Kidney epithelial cell (primary cell): ENCODE measurements around the gene SIRPD. TPM values are rescaled to one million over a fixed set of nuclear protein-coding genes. Genes with fewer than 3 reads are reported as not detected.

Experiments used
- DNase-seq: peaks from one replicate; pipeline ENCODE4 v3.0.0-alpha.2; 2010; ENCODE audit warnings: low read depth
- H3K27me3 ChIP-seq: 2 replicates; pipeline ENCODE4 v1.6.0; 2011; ENCODE audit warnings: low read length; ENCODE audit not compliant: control insufficient read depth, insufficient read depth
- H3K36me3 ChIP-seq: 2 replicates; pipeline ENCODE4 v1.5.1; 2011; ENCODE audit warnings: low read length; ENCODE audit not compliant: control insufficient read depth, insufficient read depth
- H3K4me3 ChIP-seq: 2 replicates; pipeline ENCODE4 v1.5.1; 2011; ENCODE audit warnings: low read depth, mild to moderate bottlenecking, control low read depth, low read length
- CTCF ChIP-seq: IDR thresholded peaks from 2 replicates; pipeline ENCODE4 v1.5.1; 2011; ENCODE audit warnings: mild to moderate bottlenecking, moderate library complexity, low read length, control low read depth, inconsistent platforms; ENCODE audit not compliant: insufficient read depth, poor library complexity, severe bottlenecking
- total RNA-seq: library from RNA; depleted of rRNA; stranded (reverse); fragments of >200 nt; gene quantifications from 2 replicates; pipeline ENCODE4 v1.2.3, GENCODE V29; 2015

SIRPD gene
- total RNA-seq, 1 donor from 2014 or later: not detected

GRCh38 chr20:1536893-1537730 lies 20.4 kb downstream of the SIRPD start:
- no peak for DNase-seq
- TF ChIP-seq CTCF: no peak
- Histone ChIP-seq H3K36me3 (no peaks in the 10 kb centered on the region), H3K27me3 (no peaks in the 10 kb centered on the region), H3K4me3 (no peak overlapping the region)

GRCh38 chr20:1535420-1536175 lies 21.9 kb downstream of the SIRPD start:
- no peak for TF ChIP-seq CTCF
- no peaks in the 10 kb centered on the region for H3K36me3 ChIP-seq
- H3K4me3 ChIP-seq: no peak overlapping the region
- DNase-seq: no peak
- no peaks in the 10 kb centered on the region for H3K27me3 ChIP-seq

GRCh38 chr20:1534526-1534925 lies 23.0 kb downstream of the SIRPD start:
- H3K36me3 ChIP-seq: no peaks in the 10 kb centered on the region
- no peak for DNase-seq
- H3K4me3 ChIP-seq: no peak overlapping the region
- TF ChIP-seq CTCF: no peak
- no peaks in the 10 kb centered on the region for H3K27me3 ChIP-seq

- no peak overlapping the region for H3K4me3 ChIP-seq
- no peak for TF ChIP-seq CTCF
- no peak for DNase-seq
- H3K27me3 ChIP-seq: no peaks in the 10 kb centered on the region
- H3K36me3 ChIP-seq: no peaks in the 10 kb centered on the region
Observed at GRCh38 chr20:1533059-1533458, 24.4 kb downstream of the SIRPD start.

GRCh38 chr20:1528811-1529210 lies 28.7 kb downstream of the SIRPD start:
- H3K27me3 ChIP-seq: no peaks in the 10 kb centered on the region
- no peak for DNase-seq
- H3K36me3 ChIP-seq: no peaks in the 10 kb centered on the region
- no peak overlapping the region for H3K4me3 ChIP-seq
- TF ChIP-seq CTCF: no peak

GRCh38 chr20:1527923-1528322 lies 29.6 kb downstream of the SIRPD start:
- Histone ChIP-seq H3K36me3 (no peaks in the 10 kb centered on the region), H3K4me3 (no peak overlapping the region), H3K27me3 (no peaks in the 10 kb centered on the region)
- no peak for TF ChIP-seq CTCF
- DNase-seq: no peak
